Measurements from ENCODE around the gene TXNDC11.

Gene TXNDC11

GRCh38 chr16:11719171-11719570 is 23.5 kb downstream of the TXNDC11 start:
- Histone ChIP-seq H3K36me3 (ENCODE audit: insufficient read depth, insufficient read length, low read length) (peaks cover 33% of the 10 kb centered on the region), H3K9ac (ENCODE audit: insufficient read length, low read depth) (no peak overlapping the region), H3K4me1 (ENCODE audit: insufficient read depth, insufficient read length) (no peaks in the 10 kb centered on the region), H3K27me3 (ENCODE audit: insufficient read depth, insufficient read length) (no peaks in the 10 kb centered on the region), H3K9me3 (ENCODE audit: insufficient read depth, low read length) (no peaks in the 10 kb centered on the region), H3K4me3 (ENCODE audit: insufficient read length, low read depth) (no peak overlapping the region)
- DNase-seq (ENCODE audit: low read depth, low spot score): no peak
- TF ChIP-seq SUZ12 (IDR thresholded peaks at IDR 0.05; ENCODE audit: extremely low read depth, insufficient read depth, insufficient read length) (no peak), ZNF274 (IDR thresholded peaks at IDR 0.05; ENCODE audit: low read depth, low read length) (no peak), YY1 (IDR thresholded peaks at IDR 0.05; ENCODE audit: insufficient read depth, insufficient read length) (no peak)

DNA sequence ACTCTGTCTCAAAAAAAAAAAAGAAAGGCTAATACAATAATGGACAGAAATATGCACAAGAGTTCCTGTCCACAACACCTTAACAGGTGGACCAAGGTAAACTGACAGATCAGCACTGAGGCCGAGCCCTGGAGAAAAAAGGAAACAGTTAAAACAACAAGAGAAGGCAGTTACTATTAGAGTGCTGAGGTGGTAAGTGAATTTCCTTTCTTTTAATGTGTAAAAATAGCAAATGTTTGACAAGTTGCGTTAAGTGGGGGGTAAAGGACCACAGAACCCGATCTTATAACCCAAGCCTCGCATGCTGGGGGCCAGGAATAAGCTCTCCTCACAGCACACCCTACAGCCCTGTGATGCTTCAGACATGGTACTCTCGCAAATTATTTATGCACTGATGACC is 24.8 kb downstream of the TXNDC11 start:
- Histone ChIP-seq H3K27me3 (ENCODE audit: insufficient read depth, insufficient read length) (no peaks in the 10 kb centered on the region), H3K9me3 (ENCODE audit: insufficient read depth, low read length) (no peaks in the 10 kb centered on the region), H3K4me3 (ENCODE audit: insufficient read length, low read depth) (no peak overlapping the region), H3K4me1 (ENCODE audit: insufficient read depth, insufficient read length) (no peaks in the 10 kb centered on the region), H3K36me3 (ENCODE audit: insufficient read depth, insufficient read length, low read length) (peaks cover 35% of the 10 kb centered on the region), H3K9ac (ENCODE audit: insufficient read length, low read depth) (no peak overlapping the region)
- DNase-seq (ENCODE audit: low read depth, low spot score): no peak
- no peak for TF ChIP-seq SUZ12 (IDR thresholded peaks at IDR 0.05; ENCODE audit: extremely low read depth, insufficient read depth, insufficient read length)
- no peak for TF ChIP-seq YY1 (IDR thresholded peaks at IDR 0.05; ENCODE audit: insufficient read depth, insufficient read length)
- no peak for TF ChIP-seq ZNF274 (IDR thresholded peaks at IDR 0.05; ENCODE audit: low read depth, low read length)

- no peak for DNase-seq (ENCODE audit: low read depth, low spot score)
- no peaks in the 10 kb centered on the region for H3K9me3 ChIP-seq (ENCODE audit: insufficient read depth, low read length)
- H3K36me3 ChIP-seq (ENCODE audit: insufficient read depth, insufficient read length, low read length): peaks cover 39% of the 10 kb centered on the region
- no peaks in the 10 kb centered on the region for H3K27me3 ChIP-seq (ENCODE audit: insufficient read depth, insufficient read length)
- TF ChIP-seq ZNF274 (IDR thresholded peaks at IDR 0.05; ENCODE audit: low read depth, low read length) (no peak), YY1 (IDR thresholded peaks at IDR 0.05; ENCODE audit: insufficient read depth, insufficient read length) (no peak), SUZ12 (IDR thresholded peaks at IDR 0.05; ENCODE audit: extremely low read depth, insufficient read depth, insufficient read length) (no peak)
- no peak overlapping the region for H3K9ac ChIP-seq (ENCODE audit: insufficient read length, low read depth)
- H3K4me3 ChIP-seq (ENCODE audit: insufficient read length, low read depth): no peak overlapping the region
- H3K4me1 ChIP-seq (ENCODE audit: insufficient read depth, insufficient read length): no peaks in the 10 kb centered on the region
Measured at GRCh38 chr16:11716336-11716735, 26.3 kb downstream of the TXNDC11 start.

- no peak overlapping the region for H3K9ac ChIP-seq (ENCODE audit: insufficient read length, low read depth)
- no peaks in the 10 kb centered on the region for H3K27me3 ChIP-seq (ENCODE audit: insufficient read depth, insufficient read length)
- H3K36me3 ChIP-seq (ENCODE audit: insufficient read depth, insufficient read length, low read length): peaks cover 35% of the 10 kb centered on the region
- H3K4me1 ChIP-seq (ENCODE audit: insufficient read depth, insufficient read length): no peaks in the 10 kb centered on the region
- TF ChIP-seq YY1 (IDR thresholded peaks at IDR 0.05; ENCODE audit: insufficient read depth, insufficient read length) (no peak), SUZ12 (IDR thresholded peaks at IDR 0.05; ENCODE audit: extremely low read depth, insufficient read depth, insufficient read length) (no peak), ZNF274 (IDR thresholded peaks at IDR 0.05; ENCODE audit: low read depth, low read length) (no peak)
- no peak overlapping the region for H3K4me3 ChIP-seq (ENCODE audit: insufficient read length, low read depth)
- no peak for DNase-seq (ENCODE audit: low read depth, low spot score)
- no peaks in the 10 kb centered on the region for H3K9me3 ChIP-seq (ENCODE audit: insufficient read depth, low read length)
Measured at GRCh38 chr16:11715246-11715947, 27.3 kb downstream of the TXNDC11 start.

DNA sequence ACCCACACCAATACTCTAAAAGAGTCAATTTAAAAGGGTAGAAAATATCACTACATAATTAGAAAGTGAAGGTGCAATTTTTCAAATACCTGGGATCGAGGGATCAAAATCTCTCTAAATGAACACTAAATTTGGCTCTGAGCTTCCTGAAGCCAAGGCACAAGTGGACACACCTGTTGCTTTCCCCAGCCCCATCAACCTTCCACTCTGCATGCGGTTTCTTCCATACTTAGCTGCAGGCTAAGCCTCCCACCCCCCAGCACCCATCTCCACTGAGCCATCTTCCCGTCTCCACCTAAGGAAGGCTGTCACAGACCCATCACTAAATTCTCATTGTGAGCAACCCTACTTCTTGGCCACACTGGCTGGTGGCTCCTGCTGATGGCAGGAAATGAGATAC is 30.5 kb downstream of the TXNDC11 start:
- H3K36me3 ChIP-seq (ENCODE audit: insufficient read depth, insufficient read length, low read length): peaks cover 28% of the 10 kb centered on the region
- H3K4me1 ChIP-seq (ENCODE audit: insufficient read depth, insufficient read length): no peaks in the 10 kb centered on the region

GRCh38 chr16:11711662-11712061 is 31.0 kb downstream of the TXNDC11 start:
- no peak for DNase-seq (ENCODE audit: low read depth, low spot score)
- TF ChIP-seq ZNF274 (IDR thresholded peaks at IDR 0.05; ENCODE audit: low read depth, low read length): no peak
- TF ChIP-seq SUZ12 (IDR thresholded peaks at IDR 0.05; ENCODE audit: extremely low read depth, insufficient read depth, insufficient read length): no peak
- no peak for TF ChIP-seq YY1 (IDR thresholded peaks at IDR 0.05; ENCODE audit: insufficient read depth, insufficient read length)
- no peak overlapping the region for H3K9ac ChIP-seq (ENCODE audit: insufficient read length, low read depth)
- peaks cover 28% of the 10 kb centered on the region for H3K36me3 ChIP-seq (ENCODE audit: insufficient read depth, insufficient read length, low read length)
- no peaks in the 10 kb centered on the region for H3K27me3 ChIP-seq (ENCODE audit: insufficient read depth, insufficient read length)
- H3K4me1 ChIP-seq (ENCODE audit: insufficient read depth, insufficient read length): no peaks in the 10 kb centered on the region
- no peaks in the 10 kb centered on the region for H3K9me3 ChIP-seq (ENCODE audit: insufficient read depth, low read length)
- H3K4me3 ChIP-seq (ENCODE audit: insufficient read length, low read depth): no peak overlapping the region

More for the DNA sequence above, 30.5 kb downstream of the TXNDC11 start:
- TF ChIP-seq ZNF274 (IDR thresholded peaks at IDR 0.05; ENCODE audit: low read depth, low read length): no peak
- Histone ChIP-seq H3K9me3 (ENCODE audit: insufficient read depth, low read length) (no peaks in the 10 kb centered on the region), H3K27me3 (ENCODE audit: insufficient read depth, insufficient read length) (no peaks in the 10 kb centered on the region), H3K4me3 (ENCODE audit: insufficient read length, low read depth) (no peak overlapping the region), H3K9ac (ENCODE audit: insufficient read length, low read depth) (no peak overlapping the region)
- DNase-seq (ENCODE audit: low read depth, low spot score): no peak

GRCh38 chr16:11708421-11708820 is 34.2 kb downstream of the TXNDC11 start:
- Histone ChIP-seq H3K4me1 (ENCODE audit: insufficient read depth, insufficient read length) (no peaks in the 10 kb centered on the region), H3K4me3 (ENCODE audit: insufficient read length, low read depth) (no peak overlapping the region), H3K36me3 (ENCODE audit: insufficient read depth, insufficient read length, low read length) (peaks cover 33% of the 10 kb centered on the region), H3K9ac (ENCODE audit: insufficient read length, low read depth) (no peak overlapping the region), H3K27me3 (ENCODE audit: insufficient read depth, insufficient read length) (no peaks in the 10 kb centered on the region), H3K9me3 (ENCODE audit: insufficient read depth, low read length) (no peaks in the 10 kb centered on the region)
- DNase-seq (ENCODE audit: low read depth, low spot score): no peak
- no peak for TF ChIP-seq SUZ12 (IDR thresholded peaks at IDR 0.05; ENCODE audit: extremely low read depth, insufficient read depth, insufficient read length)
- TF ChIP-seq YY1 (IDR thresholded peaks at IDR 0.05; ENCODE audit: insufficient read depth, insufficient read length): no peak
- no peak for TF ChIP-seq ZNF274 (IDR thresholded peaks at IDR 0.05; ENCODE audit: low read depth, low read length)
